Aorta (tissue), 5 donors: ENCODE results near the gene HCN2. TPM values are rescaled to one million over a fixed set of nuclear protein-coding genes. Genes with fewer than 3 reads are reported as not detected.

Source experiments
- ATAC-seq: fragments of 200-7000 bp; cut with Tn5 transposase; one replicate; pipeline ENCODE4 v1.9.1; 2022; ENCODE audit warnings: moderate library complexity; ENCODE audit not compliant: low FRiP score
- DNase-seq, 2 donors: peaks; one replicate each; pipeline ENCODE4 v3.0.0-alpha.2; 2020
- H3K27ac ChIP-seq, 2 donors: one replicate each; pipeline ENCODE4 v1.5.1; 2013; ENCODE audit warnings: low read length in 2 of 2, mild to moderate bottlenecking in 2 of 2, moderate library complexity in 2 of 2, control low read depth in 1 of 2, inconsistent platforms in 1 of 2, low read depth in 1 of 2
- H3K27me3 ChIP-seq, 2 donors: one replicate each; pipeline ENCODE4 v1.6.1; 2013; ENCODE audit warnings: control low read depth in 1 of 2, low read length in 1 of 2, mild to moderate bottlenecking in 1 of 2, moderate library complexity in 1 of 2; ENCODE audit not compliant: insufficient read depth in 2 of 2, control insufficient read depth in 1 of 2
- H3K36me3 ChIP-seq, 2 donors: one replicate each; pipeline ENCODE4 v1.6.1; 2013; ENCODE audit warnings: control low read depth in 1 of 2, low read length in 1 of 2, mild to moderate bottlenecking in 1 of 2; ENCODE audit not compliant: insufficient read depth in 2 of 2, control insufficient read depth in 1 of 2
- H3K4me1 ChIP-seq, 2 donors: one replicate each; pipeline ENCODE4 v1.6.1; 2013; ENCODE audit warnings: low read length in 2 of 2, control low read depth in 1 of 2, mild to moderate bottlenecking in 1 of 2, moderate library complexity in 1 of 2; ENCODE audit not compliant: insufficient read depth in 2 of 2, control insufficient read depth in 1 of 2
- H3K4me3 ChIP-seq, 2 donors: one replicate each; pipeline ENCODE4 v1.5.1; 2013; ENCODE audit warnings: low read length in 2 of 2, control low read depth in 1 of 2, mild to moderate bottlenecking in 1 of 2
- H3K9me3 ChIP-seq: one replicate; pipeline ENCODE4 v1.6.1; 2013; ENCODE audit warnings: mild to moderate bottlenecking, low read length; ENCODE audit not compliant: control insufficient read depth
- WGBS, 2 donors: extraction: QIAGEN DNeasy Blood & Tissue Kit; methylation state at CpG; one replicate each; pipeline ENCODE4 v1.1.7; 2013; 5-methylcytosine and 5-hydroxymethylcytosine counted together
- intact Hi-C, 2 donors: fragments of 100-400 bp; cut with DNase I; formaldehyde crosslinking; loops; one replicate each; pipeline versions ENCODE4 v1.14.2 to v1.15.0; 2022
- polyA plus RNA-seq, 2 donors: library from polyadenylated mRNA; stranded (reverse); fragments of 200-250 nt; gene quantifications; one replicate each; pipeline ENCODE4 v1.2.3, GENCODE V29; 2013
- total RNA-seq, 2 donors: library from RNA; stranded (reverse); fragmentation: NEBNext Ultra II Directional; extraction: Animal tissue kit (Norgen Biotek cat#: 25700); gene quantifications; one replicate each; pipeline ENCODE4 v1.2.1, GENCODE V29; 2021
- donor health status: healthy with polysubstance abuse.
- donor health status: Bipolar disorder and iron deficiency.
- donor health status: DM: no; HTN: no; CAD: no.
- donor health status: DM: no; HTN: no; CAD: no.
- donor health status: DM: yes; HTN: yes; CAD: no.

HCN2 gene
- total and polyA plus RNA-seq, 4 donors = 0.08 to 0.30 (median 0.16) TPM

DNA sequence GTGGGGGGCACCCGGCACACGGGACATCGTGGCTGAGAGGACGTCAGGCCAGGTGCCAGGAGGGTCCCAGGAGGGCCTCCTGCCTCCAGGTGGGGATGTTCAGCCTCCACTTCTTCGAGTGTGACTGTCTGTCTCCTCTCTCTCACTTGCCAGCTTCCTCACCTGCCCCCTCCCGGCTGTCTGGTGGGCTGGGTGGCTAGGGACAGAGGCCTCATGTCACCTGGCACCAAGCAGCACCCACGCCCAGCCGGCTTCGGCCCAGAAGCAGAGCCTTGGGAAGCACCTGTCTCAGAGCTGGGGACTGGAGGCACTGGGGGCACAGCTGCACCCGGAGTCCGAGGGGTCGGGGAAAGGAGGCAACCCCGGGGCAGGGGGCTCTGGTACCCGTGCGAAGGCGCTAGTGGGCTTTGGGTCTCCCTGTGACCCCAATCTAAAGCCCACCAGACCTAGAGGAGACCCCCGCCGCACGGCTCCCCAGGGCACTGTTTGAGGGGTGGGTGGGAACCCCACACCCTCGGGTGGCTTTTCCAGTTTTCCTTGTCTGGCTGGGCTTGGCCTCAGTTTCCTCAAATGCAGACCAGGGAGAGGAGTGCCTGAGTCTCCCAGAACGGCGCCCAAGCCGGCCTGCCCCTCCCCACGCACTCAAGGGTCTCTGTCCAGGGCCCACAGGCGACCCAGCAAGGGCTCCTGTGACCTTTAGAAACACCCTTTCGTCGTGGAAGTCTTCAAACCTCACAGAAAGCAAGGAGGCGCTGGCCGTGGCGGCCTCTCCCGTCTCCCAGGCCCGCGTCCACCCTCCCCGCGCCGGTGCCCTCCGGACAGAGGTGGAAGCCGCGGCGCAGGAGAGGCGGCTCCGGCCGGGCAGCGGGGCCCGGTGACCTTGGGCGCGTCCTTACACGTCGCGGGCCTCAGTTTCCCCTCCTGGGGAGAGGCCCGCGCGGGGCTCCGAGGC lies 664 bp upstream of the HCN2 start:
- DNase-seq = no peak
- H3K4me1 ChIP-seq = no peaks in the 10 kb centered on the region
- H3K4me3 ChIP-seq = no peak overlapping the region
- H3K36me3 ChIP-seq = no peaks in the 10 kb centered on the region
- no peaks in the 10 kb centered on the region for H3K9me3 ChIP-seq
- no peaks in the 10 kb centered on the region for H3K27me3 ChIP-seq
- no peak for ATAC-seq
- intact Hi-C loops = no loop called here
- no peak overlapping the region for H3K27ac ChIP-seq
- 14 to 19% methylated on average over 48 to 54 of the region's 54 CpGs for WGBS, 2 donors

- Histone ChIP-seq H3K36me3 (no peaks in the 10 kb centered on the region), H3K9me3 (no peaks in the 10 kb centered on the region), H3K4me3 (no peak overlapping the region), H3K27ac (no peak overlapping the region), H3K27me3 (no peaks in the 10 kb centered on the region), H3K4me1 (no peaks in the 10 kb centered on the region)
- no peak for DNase-seq
- 1 to 2% methylated on average over 21 to 50 of the region's 50 CpGs for WGBS, 2 donors
- intact Hi-C loops = no loop called here
- no peak for ATAC-seq
Measured at GRCh38 chr19:590396-590745, 690 bp downstream of the HCN2 start.

DNA sequence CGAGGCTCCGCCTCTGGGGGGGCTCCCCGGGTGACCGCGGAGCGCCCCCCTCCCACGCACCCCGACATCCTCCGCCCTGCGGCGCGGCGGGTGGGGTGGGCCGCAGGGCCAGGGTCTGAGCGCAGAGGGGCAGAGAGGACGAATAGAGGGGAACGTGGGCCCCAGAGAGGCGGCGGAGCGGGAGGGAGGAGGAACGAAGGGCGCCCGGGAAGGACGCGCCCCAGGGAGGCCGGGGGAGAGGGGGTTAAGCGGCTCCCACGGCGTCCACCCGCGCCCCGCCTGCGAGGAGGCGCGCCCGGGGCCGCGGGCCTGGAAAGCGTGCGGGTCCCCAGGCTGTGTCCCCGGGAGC lies 1.0 kb downstream of the HCN2 start:
- Histone ChIP-seq H3K9me3 (no peaks in the 10 kb centered on the region), H3K4me1 (no peaks in the 10 kb centered on the region), H3K36me3 (no peaks in the 10 kb centered on the region), H3K4me3 (no peak overlapping the region), H3K27ac (no peak overlapping the region), H3K27me3 (no peaks in the 10 kb centered on the region)
- intact Hi-C loops = no loop called here
- no peak for ATAC-seq
- WGBS, 2 donors = 7 to 9% methylated on average over 30 to 41 of the region's 41 CpGs
- no peak for DNase-seq

DNA sequence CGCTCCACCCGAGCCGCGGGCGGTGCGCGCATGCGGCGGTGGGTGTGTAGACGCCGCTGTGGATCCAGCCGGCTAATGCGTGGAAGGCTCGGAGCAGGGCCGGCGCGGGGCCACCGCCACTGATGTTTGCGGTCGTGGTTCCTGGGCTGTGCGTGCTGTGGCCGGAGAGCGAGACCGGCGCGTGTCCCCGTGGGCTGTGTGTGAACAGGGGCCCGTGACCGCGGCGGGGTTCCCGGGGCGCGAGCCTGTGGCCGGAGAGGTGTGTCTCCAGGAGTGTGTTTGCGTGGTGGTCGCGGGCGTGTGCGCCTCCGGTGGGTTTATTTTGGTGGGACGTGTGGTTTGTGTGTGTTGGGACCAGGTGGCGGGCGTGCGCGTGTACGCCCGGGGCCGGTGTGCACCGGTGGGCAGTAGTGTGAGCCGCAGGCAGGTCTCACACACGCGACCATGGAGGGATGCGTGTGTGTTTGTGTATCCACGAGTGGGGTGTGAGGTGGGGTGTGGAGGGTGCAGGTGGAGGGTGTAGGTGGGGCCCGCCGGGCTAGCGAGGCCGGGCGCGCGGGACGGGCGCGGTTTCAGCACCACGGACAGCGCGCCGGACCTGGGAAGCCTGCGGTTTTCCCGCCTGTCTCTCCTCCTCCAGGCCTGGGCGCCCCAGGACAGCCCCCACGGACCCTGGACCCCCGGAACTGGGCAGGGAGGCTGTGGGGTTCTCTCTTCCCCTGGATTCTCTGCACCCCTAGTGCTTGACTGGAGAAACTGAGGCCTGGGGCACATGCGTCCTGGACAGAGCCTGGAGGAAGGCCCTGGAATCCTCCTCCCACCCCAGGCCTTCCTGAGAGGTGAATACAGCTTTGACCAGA lies 1.6 kb downstream of the HCN2 start:
- Histone ChIP-seq H3K27ac (no peak overlapping the region), H3K36me3 (no peaks in the 10 kb centered on the region), H3K4me1 (no peaks in the 10 kb centered on the region), H3K4me3 (no peak overlapping the region), H3K9me3 (no peaks in the 10 kb centered on the region), H3K27me3 (no peaks in the 10 kb centered on the region)
- ATAC-seq = peak; percentile 65
- DNase-seq = no peak
- intact Hi-C loops = no loop called here
- WGBS, 2 donors = 19 to 33% methylated on average over 49 to 75 of the region's 75 CpGs

DNA sequence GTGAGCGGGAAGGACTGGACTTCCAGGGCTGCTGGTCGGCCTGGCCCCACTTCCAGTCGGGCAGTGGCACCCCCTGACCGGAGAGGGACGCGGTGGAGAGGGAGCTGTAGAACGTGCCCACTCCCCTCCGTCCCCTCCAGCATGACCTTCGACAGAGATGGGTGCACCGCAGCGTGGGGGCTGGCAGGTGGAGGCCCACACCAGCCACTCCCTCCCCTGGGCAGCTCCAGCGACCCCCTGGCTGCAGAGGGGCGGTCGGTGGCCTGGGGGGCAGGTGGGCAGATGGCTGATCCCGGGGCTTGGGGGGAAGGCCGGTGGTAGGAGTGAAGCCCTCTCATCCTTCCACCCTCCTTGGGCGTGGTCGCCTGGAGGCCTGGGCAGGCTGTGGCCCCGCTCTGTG lies 2.4 kb downstream of the HCN2 start:
- no peak overlapping the region for H3K27ac ChIP-seq
- no peaks in the 10 kb centered on the region for H3K9me3 ChIP-seq
- no peaks in the 10 kb centered on the region for H3K36me3 ChIP-seq
- intact Hi-C loops = no loop called here
- H3K4me3 ChIP-seq = no peak overlapping the region
- no peaks in the 10 kb centered on the region for H3K27me3 ChIP-seq
- 80 to 83% methylated on average over 16 to 19 of the region's 19 CpGs for WGBS, 2 donors
- DNase-seq = no peak
- H3K4me1 ChIP-seq = no peaks in the 10 kb centered on the region
- no peak for ATAC-seq

DNA sequence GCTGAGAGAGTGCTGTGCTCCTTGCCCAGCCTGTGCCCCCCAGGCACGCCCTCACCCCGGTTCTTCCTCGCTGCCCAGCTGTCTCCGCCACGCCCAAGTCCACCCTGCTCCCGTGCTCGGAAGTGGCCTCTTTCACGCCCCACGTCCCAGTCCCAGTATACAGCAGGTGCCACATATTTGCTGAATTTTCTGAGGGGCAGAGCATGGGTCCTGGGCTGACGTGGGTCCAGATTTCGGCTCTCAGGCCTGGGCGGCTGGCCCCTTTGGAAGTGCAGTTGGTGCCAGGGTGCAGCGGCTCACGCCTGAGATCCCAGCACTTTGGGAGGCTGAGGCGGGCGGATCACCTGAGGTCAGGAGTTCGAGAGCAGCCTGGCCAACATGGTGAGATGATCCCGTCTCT lies 3.4 kb downstream of the HCN2 start:
- Histone ChIP-seq H3K27ac (no peak overlapping the region), H3K4me3 (no peak overlapping the region), H3K9me3 (no peaks in the 10 kb centered on the region), H3K4me1 (no peaks in the 10 kb centered on the region), H3K36me3 (no peaks in the 10 kb centered on the region), H3K27me3 (no peaks in the 10 kb centered on the region)
- DNase-seq (no peak), ATAC-seq (no peak)
- WGBS, 2 donors = 77 to 85% methylated on average over 15 to 18 of the region's 18 CpGs
- intact Hi-C loops = no loop called here

DNA sequence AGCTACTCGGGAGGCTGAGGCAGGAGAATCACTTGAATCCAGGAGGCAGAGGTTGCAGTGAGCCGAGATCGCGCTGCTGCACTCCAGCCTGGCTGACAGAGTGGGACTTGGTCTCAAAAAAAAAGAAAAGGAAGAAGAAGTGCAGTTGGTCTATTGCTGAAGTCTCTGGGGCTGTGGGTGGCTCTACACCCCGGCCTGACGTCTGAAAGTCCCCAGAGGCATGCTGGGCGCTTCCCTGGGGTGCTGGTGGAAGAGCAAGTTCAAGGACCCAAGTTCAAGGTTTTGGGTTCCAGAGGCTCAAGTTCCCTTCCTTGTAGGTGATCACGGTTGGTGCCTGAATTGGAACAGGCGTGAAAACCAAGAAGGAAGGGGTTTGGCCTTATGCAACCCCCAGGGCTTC lies 3.8 kb downstream of the HCN2 start:
- 59 to 61% methylated on average over 9 of the region's 9 CpGs for WGBS, 2 donors
- no peak for ATAC-seq
- Histone ChIP-seq H3K4me1 (no peaks in the 10 kb centered on the region), H3K4me3 (no peak overlapping the region), H3K36me3 (no peaks in the 10 kb centered on the region), H3K27me3 (no peaks in the 10 kb centered on the region), H3K9me3 (no peaks in the 10 kb centered on the region), H3K27ac (no peak overlapping the region)
- intact Hi-C loops = no loop called here
- no peak for DNase-seq

DNA sequence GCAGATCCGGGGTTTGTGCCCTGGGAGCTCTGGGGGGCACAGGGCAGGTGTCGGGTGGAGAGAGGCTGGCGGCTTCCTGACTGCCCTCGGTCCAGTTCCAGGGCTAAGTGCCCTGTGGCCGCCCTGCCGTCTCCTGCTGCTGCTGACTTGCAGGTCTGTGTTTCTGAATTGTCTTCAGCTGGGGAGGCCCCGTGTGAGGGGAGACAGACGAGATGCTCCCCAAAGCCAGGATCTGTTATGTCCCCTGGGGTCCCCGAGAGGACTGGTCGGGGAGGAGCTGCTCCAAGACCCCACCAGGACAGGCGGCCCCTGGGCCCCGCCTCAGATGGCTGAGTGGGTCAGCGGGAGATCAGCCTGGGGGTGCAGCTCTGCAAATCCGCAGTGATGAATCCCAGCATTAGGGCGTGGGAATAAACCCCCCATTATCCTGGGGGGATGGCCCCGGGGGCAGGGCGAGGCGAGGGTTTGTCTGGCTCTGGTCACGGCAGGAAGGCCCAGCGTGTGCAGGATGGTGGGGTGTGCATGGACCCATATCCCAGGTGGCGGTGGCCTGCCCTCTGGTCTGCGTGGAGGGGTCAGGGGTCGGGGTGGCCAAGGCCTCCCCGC lies 4.7 kb downstream of the HCN2 start:
- Histone ChIP-seq H3K27me3 (no peaks in the 10 kb centered on the region), H3K27ac (no peak overlapping the region), H3K36me3 (no peaks in the 10 kb centered on the region), H3K4me1 (no peaks in the 10 kb centered on the region), H3K4me3 (no peak overlapping the region), H3K9me3 (no peaks in the 10 kb centered on the region)
- ATAC-seq = no peak
- intact Hi-C loops = no loop called here
- DNase-seq = no peak
- WGBS, 2 donors = 72% methylated on average over 24 of the region's 24 CpGs
